HG03378 (cell line): ENCODE measurements around the gene IL22RA1.

Source experiments
- ATAC-seq: cut with Tn5 transposase; IDR thresholded peaks from one replicate; pipeline ENCODE4 v1.9.1; 2021; ENCODE audit warnings: mild to moderate bottlenecking, moderate library complexity; ENCODE audit not compliant: unreplicated experiment

The IL22RA1 gene, protein sequence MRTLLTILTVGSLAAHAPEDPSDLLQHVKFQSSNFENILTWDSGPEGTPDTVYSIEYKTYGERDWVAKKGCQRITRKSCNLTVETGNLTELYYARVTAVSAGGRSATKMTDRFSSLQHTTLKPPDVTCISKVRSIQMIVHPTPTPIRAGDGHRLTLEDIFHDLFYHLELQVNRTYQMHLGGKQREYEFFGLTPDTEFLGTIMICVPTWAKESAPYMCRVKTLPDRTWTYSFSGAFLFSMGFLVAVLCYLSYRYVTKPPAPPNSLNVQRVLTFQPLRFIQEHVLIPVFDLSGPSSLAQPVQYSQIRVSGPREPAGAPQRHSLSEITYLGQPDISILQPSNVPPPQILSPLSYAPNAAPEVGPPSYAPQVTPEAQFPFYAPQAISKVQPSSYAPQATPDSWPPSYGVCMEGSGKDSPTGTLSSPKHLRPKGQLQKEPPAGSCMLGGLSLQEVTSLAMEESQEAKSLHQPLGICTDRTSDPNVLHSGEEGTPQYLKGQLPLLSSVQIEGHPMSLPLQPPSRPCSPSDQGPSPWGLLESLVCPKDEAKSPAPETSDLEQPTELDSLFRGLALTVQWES

DNA sequence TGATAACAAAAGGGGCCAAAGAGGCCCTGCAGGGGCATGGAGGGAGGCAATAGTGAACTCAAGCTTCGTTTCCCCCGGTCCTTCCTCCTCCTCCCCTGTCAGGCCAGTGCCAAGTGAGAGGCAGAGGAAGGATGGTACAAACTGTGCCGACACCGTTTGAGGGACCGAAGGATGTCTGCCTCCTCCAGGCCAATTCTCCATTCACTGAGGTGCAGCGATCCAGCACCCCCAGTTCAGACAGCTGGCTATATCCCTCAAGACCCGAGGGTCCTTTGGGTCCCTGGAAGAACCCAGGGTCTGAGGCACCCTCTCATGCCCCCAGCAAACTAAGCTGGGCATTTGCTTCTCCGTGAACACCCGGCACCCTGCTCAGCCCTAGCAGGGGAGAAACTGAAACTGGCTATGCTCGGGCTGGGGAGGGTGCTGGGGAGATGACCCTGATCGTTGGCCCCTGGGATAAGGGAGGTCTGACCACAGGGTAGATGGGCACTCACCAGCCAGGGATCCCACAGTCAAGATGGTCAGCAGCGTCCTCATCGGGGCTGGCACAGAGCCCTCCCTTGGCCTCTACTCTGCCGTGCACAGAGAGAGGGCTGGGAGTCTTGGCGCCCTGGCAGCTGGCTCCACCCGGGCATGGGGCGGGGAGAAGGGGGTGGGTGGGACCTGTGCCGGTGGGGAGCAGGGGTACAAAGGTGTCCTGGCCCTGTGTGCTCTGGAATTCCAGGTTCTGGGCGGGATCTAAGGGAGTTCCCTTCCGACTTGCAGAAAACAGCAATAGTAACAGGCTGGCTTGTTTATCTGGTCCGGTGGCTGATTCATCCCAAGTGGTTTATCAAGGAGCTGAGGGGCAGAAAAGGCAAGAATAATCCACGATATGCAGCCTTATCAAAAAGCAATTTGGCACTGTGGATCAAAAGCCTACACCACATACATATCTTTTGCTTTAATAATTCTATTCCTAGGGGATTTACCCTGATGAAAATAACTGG is at the start of gene IL22RA1:
Gene IL22RA1 (minus strand): TSS at position 595 of the 989 bp plus-strand sequence. CDS start 58 bp downstream, at position 537.
- no peak for ATAC-seq

DNA sequence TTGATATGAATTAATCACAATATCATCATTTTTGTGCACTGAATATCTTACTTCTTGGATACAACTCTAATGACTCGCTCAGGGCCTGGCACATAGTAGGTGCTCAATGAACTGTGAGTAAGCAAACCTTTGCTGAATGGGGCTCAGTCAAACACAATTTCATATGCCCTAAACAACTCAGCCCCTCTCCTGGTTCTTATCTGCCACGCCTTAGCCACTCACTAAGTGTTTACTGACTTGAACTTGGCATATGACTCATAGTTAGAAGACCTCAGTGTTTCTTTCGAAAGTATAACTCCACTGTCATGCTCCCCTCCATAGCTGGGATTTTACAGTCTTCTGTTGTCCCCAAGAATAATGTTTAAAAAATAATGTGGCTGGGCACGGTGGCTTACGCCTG is 48.9 kb upstream of the IL22RA1 start:
- ATAC-seq = peak; percentile 40

DNA sequence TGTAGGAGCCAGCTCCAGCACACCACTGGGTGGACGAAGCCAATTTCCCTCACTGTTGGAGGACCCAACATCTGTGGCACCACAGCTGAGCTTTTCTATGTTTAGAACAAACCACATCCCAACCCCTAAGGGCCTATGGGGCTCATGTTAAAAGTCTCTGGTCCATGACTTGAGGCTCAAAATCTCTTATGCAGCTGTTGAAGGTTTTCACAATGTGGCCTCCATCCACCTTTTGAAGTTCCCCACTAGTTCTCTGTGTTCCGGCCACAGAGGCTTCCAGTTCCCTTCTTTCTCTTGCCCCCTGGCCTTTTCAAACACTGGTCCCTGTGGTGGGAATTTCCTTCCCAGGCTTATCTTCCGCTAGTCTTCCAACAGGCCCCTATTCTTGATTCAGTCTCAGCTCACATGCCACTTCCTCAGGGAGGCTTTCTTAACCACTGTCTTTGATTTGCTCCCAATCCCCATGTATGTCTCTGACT is 48.1 kb upstream of the IL22RA1 start:
- peak; percentile 45 for ATAC-seq

DNA sequence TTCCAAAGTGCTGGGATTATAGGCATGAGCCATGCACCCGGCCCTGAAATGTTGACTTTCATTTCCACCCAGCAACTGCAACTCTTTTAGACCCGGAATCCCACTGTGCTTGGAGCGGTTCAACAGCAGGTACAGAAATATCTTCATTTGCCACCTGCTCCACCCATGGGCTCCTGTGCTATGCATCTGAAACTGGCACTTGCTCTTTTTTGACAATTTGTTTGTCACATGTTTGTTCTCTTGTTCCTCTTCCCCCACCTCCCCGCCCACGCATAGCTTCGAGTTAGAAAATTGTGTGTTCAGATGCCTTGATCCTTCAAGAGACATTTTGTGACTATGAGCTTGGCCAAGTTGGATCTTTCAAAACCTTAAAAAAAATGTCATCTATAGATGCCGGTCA is 46.6 kb upstream of the IL22RA1 start:
- ATAC-seq = no peak

DNA sequence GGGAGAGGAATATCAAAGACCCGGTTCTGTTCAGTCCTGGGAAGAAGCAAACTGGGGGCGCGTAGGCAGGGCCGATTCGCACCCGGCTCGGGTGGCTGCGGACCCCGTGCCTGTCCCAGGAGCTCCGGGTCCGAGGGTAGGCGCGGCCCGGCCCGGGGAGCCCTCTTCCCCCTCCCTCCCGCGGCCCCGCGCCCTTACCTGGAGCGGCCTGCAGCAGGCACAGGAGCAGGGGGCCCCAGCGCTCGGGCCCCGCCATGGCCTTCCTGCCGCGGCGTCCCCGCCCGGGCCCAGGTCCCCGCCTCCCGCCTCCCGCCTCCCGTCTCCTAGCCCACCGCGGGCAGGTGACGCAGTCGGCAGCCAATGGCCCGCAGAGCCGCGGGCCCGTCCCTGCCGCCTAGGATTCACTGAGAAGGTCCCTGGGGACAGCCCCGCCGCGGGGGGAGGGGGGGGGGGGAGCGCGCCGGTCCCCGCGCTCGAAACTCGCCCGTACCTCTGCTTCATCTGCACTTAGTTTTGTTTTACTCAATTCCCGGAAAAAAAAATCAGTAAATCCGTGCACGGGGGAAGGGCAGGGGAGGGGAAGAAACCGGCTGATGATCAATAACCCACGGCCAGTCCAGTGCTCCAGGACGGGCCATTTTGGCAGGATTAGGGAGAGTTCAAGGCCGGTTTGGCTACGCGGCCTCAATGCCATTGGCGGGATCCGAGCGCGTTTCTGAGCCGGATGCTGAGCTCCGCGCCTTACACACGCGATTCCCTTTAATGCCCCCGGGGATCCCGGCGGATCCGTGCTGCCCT is 44.3 kb upstream of the IL22RA1 start, which contains the start of gene IFNLR1:
Gene IFNLR1 (minus strand): TSS at position 297 of the 798 bp plus-strand sequence. CDS start 41 bp downstream, at position 256.
- ATAC-seq = no peak

DNA sequence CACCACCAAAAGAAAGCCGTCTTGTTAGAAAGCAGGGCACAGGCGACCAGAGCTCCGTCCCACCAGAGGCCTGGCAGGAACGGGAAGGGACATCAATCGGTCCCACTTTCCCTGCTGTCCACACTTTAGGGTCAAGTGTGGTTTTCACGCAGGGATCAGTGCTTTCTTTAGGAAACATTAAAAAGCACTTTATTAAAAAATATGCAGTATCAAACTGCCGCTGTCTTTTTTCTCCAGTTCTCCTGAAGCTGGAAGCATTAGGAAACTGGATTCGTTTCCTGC is 43.7 kb upstream of the IL22RA1 start:
- no peak for ATAC-seq

DNA sequence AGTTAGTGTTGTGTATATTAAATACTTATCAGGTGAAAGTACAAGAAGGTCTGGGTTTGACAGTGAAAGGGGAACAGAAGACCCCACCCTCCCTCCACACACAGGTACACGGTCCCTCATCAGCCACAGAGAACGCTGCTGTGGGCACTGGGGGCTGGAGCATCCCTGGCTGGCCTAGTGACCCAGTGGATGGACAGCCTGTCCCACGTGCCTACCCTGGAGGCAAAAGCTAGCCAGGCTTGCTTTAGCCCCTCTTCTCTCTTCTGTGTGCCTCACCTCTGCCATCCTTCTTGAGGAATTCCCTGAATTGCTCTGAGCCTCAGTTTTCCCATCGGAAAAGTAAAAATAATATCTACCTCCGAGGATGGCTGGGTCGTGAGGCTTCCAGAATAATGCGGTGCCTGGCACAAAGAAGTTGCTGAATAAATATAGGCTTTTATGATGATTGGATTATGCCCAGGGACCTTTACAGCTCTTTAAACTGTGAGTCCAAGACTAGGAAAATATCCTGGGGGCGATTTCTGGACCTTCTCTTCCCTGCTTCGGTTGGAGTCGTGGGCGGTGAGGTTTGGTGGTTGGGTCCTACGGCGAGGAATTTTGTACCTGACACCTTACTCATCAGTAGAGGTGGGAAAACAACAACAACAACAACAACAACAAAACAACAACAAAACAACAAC is 43.2 kb upstream of the IL22RA1 start:
- no peak for ATAC-seq

DNA sequence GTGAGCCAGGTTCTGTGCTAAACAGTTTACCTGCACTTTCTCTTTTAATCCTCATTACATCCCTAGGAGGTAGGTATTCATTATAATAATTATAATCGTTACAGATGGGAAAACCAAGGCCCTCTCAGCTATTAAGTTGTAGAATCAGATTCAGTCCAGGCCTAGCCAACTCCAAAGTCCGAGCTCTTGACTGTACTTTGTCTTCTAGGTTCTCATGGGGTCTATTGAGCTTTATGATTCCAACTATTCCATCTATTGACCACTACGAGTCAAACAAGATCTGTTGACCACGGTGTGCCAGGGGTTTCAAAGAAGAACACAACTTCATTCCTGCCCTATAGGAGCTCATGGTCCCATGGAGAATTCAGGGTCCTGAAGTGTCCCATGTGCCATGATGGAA is 42.1 kb upstream of the IL22RA1 start:
- no peak for ATAC-seq

DNA sequence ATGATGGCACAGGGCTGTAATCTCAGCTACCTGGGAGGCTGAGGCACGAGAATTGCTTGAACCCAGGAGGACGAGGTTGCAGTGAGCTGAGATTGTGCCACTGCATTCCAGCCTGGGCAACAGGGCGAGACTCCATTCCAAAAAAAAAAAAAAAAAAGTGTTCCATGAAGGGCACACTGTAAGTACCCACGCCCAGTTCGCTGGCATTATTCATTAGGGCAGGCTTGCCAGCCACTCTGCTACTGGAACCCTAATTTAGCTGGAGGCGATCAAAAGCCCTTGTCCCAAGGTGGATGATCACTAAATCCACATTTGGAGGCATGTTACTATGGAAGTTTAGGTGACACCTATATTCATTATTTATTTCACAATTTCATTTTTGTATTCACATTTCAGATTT is 39.1 kb upstream of the IL22RA1 start:
- no peak for ATAC-seq

DNA sequence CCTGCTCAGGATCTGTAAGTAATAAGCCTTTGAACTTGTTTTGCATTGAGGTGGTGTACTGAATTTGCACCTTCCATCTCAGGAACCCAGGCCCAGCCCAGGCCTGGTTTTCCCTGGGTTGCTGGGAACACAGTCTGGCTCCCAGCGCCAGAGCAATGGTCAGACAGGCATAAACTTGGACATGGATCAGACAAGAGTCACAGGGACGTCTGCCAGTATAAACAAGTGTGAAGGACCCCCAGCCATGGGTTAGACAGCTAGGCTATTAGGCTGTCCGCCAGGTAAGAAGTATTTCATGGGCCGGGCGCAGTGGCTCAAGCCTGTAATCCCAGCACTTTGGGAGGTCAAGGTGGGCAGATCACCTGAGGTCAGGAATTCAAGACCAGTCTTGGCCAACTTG is 38.7 kb upstream of the IL22RA1 start:
- ATAC-seq = no peak

DNA sequence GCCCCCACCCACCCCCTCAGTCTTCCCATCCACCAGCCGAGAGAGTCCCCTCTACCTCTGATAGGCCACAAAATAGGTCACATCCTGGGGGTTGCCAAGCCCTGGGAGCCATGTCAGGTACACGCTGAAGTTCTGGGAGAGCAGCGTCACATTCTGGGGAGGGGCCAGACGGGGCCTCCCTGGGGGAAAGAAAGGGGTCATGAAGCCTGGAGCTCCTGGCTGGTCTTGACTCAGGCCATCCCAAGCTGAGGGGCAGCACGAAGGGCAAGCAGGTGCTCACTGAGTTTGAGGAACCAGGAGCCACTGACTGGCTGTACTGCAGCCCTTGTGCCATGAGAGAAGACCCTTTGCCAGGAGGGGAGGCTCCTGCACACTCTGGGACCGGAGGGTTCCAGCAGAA is 37.7 kb upstream of the IL22RA1 start:
- ATAC-seq = no peak

DNA sequence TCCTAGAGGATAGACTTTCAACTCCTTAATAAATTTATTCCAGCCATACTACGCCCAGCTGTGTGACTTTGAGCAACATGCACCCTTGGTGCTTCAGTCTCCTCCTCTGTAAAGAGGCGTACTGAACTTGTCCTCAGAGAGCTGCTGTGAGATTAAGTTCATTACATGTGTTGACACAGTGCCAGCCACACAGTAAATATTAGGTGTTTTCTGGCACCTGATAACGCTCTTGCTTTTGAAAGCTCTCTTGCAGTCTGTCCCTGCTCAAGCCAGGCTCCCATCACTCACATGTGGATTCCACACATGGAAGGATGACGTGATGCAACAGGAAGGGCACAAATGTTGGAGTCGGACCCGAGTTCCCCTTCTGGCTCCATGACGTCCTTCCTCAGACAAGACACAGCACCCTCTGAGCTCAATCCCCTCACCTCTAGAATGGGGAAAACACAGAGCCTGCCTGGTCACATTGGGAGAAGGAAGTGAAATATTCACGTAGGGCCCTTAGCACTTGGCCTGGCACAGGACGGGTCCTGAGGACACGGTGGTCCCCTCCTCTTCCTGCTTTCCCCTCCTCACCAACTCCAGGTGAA is 36.4 kb upstream of the IL22RA1 start:
- no peak for ATAC-seq

DNA sequence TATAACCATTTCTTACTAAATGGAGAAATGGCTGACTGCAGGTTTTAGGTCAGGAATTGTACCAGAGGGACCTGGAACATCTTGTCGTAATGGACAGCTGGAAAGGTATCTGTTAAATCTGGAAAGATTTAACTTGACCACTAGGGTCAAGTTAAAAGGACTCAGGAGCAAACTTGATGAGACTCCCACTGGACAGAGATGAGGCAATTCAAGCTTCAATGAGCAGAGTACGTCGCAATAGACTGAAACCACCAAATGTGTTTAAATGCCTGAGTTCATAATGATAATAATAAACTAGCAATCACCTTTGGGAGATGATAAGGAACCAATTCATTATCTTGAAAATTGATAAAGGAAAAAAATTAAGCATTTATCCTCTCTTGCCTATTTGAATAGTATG is 35.5 kb upstream of the IL22RA1 start:
- no peak for ATAC-seq

DNA sequence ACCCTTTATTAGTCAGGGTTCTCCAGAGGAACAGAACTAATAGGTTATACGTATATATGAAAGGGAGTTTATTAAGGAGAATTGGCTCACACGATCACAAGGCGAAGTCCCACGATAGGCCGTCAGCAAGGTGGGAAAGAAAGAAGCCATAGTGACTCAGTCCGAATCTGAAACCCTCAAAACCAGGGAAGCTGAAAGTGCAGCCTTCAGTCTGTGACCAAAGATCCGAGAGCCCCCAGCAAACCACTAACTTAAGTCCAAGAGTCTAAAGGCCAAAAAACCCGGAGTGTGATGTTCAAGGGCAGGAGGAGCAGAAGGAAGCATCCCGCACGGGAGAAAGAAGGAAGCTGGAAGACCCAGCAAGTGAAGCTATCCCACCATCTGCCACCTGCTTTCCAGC is 34.2 kb upstream of the IL22RA1 start:
- ATAC-seq = no peak

DNA sequence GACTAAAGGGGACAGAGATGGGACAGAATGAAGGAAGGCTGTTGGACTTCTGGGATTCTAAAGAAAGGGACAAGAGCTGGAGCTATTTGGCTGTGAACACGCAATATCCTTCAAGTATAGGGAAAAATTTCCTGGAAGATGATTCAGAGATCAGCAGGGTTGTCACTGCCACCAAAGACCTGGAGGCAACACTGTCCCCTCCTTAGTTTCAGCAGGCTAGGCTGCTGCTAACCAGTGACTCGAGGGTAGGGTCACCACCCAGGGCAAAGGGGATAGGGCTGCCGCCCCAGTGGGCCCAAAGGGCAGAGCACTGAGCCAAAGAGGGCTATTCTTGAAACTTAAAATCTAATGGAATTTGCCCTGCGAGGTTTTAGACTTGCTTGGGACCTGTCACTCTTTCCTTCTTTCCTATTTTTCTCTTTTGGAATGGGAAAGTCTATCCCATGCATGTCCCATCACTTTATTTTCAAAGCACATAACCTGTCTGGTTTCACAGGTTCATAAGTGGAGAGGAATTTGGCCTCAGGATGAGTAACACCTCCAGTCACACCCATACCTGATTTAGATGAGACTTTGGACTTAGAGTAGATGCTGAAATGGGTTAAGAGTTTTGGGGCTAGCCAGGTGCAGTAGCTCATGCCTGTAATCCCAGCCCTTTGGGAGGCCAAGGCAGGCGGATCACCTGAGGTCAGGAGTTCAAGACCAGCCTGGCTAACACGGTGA is 32.3 kb upstream of the IL22RA1 start:
- no peak for ATAC-seq

DNA sequence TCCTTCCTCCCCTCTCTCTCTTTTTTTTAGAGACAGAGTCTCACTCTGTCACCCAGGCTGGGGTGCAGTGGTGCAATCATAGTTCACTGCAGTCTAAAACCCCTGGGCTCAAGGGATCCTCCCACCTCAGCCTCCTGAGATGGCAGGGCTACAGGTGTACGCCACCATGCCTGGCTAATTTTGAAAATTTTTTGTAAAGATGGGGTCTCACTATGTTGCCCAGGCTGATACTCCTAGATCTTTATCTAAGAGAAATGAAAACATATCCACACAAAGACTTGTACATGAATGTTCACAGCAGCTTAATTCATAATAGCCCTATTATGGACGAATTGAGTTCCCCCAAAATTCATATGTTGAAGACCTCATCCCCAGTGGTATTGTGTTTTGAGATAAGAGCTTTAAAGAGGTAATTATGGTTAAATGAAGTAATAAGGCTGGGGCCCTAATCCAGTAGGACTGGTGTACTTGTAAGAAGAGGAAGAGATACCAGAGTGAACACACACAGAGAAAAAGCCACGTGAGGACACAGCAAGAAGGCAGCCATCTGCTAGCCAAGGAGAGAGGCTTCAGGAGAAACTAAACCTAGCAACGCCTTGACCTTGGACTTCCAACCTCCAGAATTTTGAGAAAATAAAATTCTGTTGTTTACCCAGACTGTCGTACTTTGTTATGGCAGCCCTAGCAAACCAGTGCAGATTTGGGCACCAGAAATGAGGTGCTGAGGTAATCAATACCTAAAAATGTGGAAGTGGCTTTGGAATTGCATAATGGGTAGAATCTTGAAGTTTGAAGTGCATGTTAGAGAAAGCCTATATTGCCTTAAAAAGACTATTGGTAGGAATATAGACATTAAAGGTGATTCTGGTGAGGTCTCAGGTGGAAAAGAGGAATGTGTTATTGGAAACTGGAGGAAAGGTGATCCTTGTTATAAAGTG is 31.0 kb upstream of the IL22RA1 start:
- ATAC-seq = no peak

DNA sequence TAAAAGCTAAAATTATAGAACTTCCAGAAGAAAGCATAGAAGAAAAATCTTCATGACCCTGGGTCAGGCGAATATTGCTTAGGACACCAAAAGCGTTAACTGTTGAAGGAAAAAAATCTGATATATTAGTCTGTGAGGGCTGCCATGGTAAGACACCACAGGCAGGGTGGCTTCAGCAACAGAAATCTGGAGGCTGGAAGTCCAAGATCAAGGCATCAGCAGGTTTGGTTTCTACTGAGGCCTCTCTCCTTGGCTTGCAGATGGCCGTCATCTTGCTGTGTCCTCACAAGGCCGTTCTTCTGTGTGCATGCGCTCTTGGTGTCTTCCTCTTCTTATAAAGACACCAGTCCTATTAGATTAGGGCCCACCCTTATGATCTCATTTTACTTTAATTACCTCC is 29.7 kb upstream of the IL22RA1 start:
- no peak for ATAC-seq

DNA sequence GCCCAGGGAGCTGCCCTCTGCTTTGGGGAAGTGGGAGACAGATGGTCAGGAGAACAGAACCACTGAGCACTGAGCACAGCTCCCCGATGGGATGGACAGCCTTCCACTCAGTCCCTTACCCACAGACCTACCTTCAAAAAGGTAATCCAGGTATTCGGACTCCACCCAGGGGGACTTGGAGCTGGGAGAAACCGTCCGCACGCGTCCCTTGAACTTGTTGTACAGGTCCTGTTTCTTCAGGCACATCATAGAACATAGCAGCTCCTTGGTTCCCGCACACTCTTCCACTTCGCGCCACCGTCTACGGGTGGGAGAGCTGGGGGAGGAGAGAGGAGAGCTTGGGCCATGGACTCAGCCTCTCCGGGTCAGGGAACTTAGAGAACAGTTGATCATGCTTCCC is 26.3 kb upstream of the IL22RA1 start:
- no peak for ATAC-seq
